Measurements from ENCODE around the gene RRP12. TPM values are rescaled to one million over a fixed set of nuclear protein-coding genes. Genes with fewer than 3 reads are reported as not detected.

The RRP12 gene
- total and polyA plus RNA-seq, 5 donors from 2014 or later, result 5.1 to 82.0 (median 7.6) TPM

GRCh38 chr10:97312897-97313296 is 88.2 kb downstream of the RRP12 start:
- Mint-ChIP-seq H3K27me3 (no peaks in the 10 kb centered on the region), H3K36me3 (no peaks in the 10 kb centered on the region), H3K4me1 (peaks cover 0 to 4% (median under 1%) of the 10 kb centered on the region in 4 donors), H3K27ac (no peak overlapping the region), H3K9me3 (no peaks in the 10 kb centered on the region), H3K4me3 (no peak overlapping the region)
- H3K4me1 ChIP-seq (ENCODE audit: control insufficient read depth, insufficient read depth, low read length, poor library complexity, severe bottlenecking), result no peaks in the 10 kb centered on the region
- ATAC-seq (ENCODE audit: low read depth in 2 of 2) (no peak), DNase-seq (no peak)
- H3K9me3 ChIP-seq (ENCODE audit: control insufficient read depth in 2 of 2, low read length in 2 of 2), result no peaks in the 10 kb centered on the region
- H3K27me3 ChIP-seq (ENCODE audit: control insufficient read depth, insufficient read depth, low read length), result no peaks in the 10 kb centered on the region
- H3K4me3 ChIP-seq (ENCODE audit: low read depth, low read length), result no peak overlapping the region
- H3K36me3 ChIP-seq (ENCODE audit: control insufficient read depth, insufficient read depth, low read length), result no peaks in the 10 kb centered on the region
- no peak overlapping the region for H3K27ac ChIP-seq (ENCODE audit: insufficient read depth, low read length, poor library complexity, severe bottlenecking)

GRCh38 chr10:97311111-97311626 is 90.0 kb downstream of the RRP12 start:
- no peak overlapping the region for H3K27ac Mint-ChIP-seq

GRCh38 chr10:97307866-97308780 is 93.0 kb downstream of the RRP12 start:
- no peaks in the 10 kb centered on the region for H3K4me1 Mint-ChIP-seq
- no peak for ATAC-seq (ENCODE audit: low read depth in 2 of 2)
- Histone ChIP-seq H3K4me1 (ENCODE audit: control insufficient read depth, insufficient read depth, low read length, poor library complexity, severe bottlenecking) (no peaks in the 10 kb centered on the region), H3K4me3 (ENCODE audit: low read depth, low read length) (no peak overlapping the region), H3K36me3 (ENCODE audit: control insufficient read depth, insufficient read depth, low read length) (no peaks in the 10 kb centered on the region), H3K27me3 (ENCODE audit: control insufficient read depth, insufficient read depth, low read length) (no peaks in the 10 kb centered on the region), H3K9me3 (ENCODE audit: control insufficient read depth in 2 of 2, low read length in 2 of 2) (no peaks in the 10 kb centered on the region), H3K27ac (ENCODE audit: insufficient read depth, low read length, poor library complexity, severe bottlenecking) (no peak overlapping the region)
- H3K9me3 Mint-ChIP-seq, result no peaks in the 10 kb centered on the region
- no peak for DNase-seq
- peak overlapping the region in 1 of 4 donors; percentile 18 for H3K4me3 Mint-ChIP-seq
- peak overlapping the region in 1 of 3 donors; percentile 81 for H3K27ac Mint-ChIP-seq
- no peaks in the 10 kb centered on the region for H3K36me3 Mint-ChIP-seq
- no peaks in the 10 kb centered on the region for H3K27me3 Mint-ChIP-seq

More at GRCh38 chr10:97311111-97311626, 90.0 kb downstream of the RRP12 start:
- no peak for DNase-seq
- Mint-ChIP-seq H3K9me3 (no peaks in the 10 kb centered on the region), H3K36me3 (no peaks in the 10 kb centered on the region), H3K4me3 (no peak overlapping the region), H3K27me3 (no peaks in the 10 kb centered on the region), H3K4me1 (no peaks in the 10 kb centered on the region)
- no peaks in the 10 kb centered on the region for H3K9me3 ChIP-seq (ENCODE audit: control insufficient read depth in 2 of 2, low read length in 2 of 2)
- H3K36me3 ChIP-seq (ENCODE audit: control insufficient read depth, insufficient read depth, low read length), result no peaks in the 10 kb centered on the region
- no peak overlapping the region for H3K27ac ChIP-seq (ENCODE audit: insufficient read depth, low read length, poor library complexity, severe bottlenecking)
- no peak for ATAC-seq (ENCODE audit: low read depth in 2 of 2)
- no peaks in the 10 kb centered on the region for H3K27me3 ChIP-seq (ENCODE audit: control insufficient read depth, insufficient read depth, low read length)
- no peak overlapping the region for H3K4me3 ChIP-seq (ENCODE audit: low read depth, low read length)
- H3K4me1 ChIP-seq (ENCODE audit: control insufficient read depth, insufficient read depth, low read length, poor library complexity, severe bottlenecking), result no peaks in the 10 kb centered on the region

DNA sequence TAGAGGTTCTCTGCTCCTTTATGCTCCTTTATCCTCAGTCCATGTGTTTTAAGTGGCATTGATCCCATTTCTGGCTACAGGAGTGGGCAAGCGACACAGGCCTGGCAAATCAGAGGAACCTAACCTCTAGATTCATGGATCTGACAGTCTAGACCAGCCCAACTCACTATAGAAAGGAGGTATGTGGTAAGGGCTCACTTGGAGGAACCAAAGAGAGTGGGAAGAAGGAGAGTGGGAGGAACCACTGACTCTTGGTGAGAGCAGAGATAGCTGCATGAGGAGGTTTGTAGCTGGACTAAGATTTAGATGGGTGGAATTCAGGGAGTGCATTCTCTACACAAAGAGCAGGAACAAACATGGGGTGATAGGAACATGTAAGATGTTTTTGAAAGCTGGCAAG is 93.7 kb downstream of the RRP12 start:
- Mint-ChIP-seq H3K4me3 (peak overlapping the region in 1 of 4 donors; percentile 56), H3K27ac (peak overlapping the region in 1 of 3 donors; percentile 81), H3K36me3 (no peaks in the 10 kb centered on the region), H3K9me3 (no peaks in the 10 kb centered on the region), H3K27me3 (no peaks in the 10 kb centered on the region), H3K4me1 (no peaks in the 10 kb centered on the region)
- no peaks in the 10 kb centered on the region for H3K36me3 ChIP-seq (ENCODE audit: control insufficient read depth, insufficient read depth, low read length)
- no peak for DNase-seq
- no peaks in the 10 kb centered on the region for H3K4me1 ChIP-seq (ENCODE audit: control insufficient read depth, insufficient read depth, low read length, poor library complexity, severe bottlenecking)
- no peak for ATAC-seq (ENCODE audit: low read depth in 2 of 2)
- no peak overlapping the region for H3K27ac ChIP-seq (ENCODE audit: insufficient read depth, low read length, poor library complexity, severe bottlenecking)
- no peaks in the 10 kb centered on the region for H3K9me3 ChIP-seq (ENCODE audit: control insufficient read depth in 2 of 2, low read length in 2 of 2)
- no peak overlapping the region for H3K4me3 ChIP-seq (ENCODE audit: low read depth, low read length)
- H3K27me3 ChIP-seq (ENCODE audit: control insufficient read depth, insufficient read depth, low read length), result no peaks in the 10 kb centered on the region

Other genes starting within 250 kb of the RRP12 start
- gene SLIT1, start 215.4 kb downstream of the RRP12 start, total RNA-seq, result 0.32 TPM
- gene SLIT1, start 215.4 kb downstream of the RRP12 start, polyA plus RNA-seq, result not detected
- gene ARHGAP19, start 108.7 kb downstream of the RRP12 start, total RNA-seq, result 12.9 TPM
- gene ARHGAP19, start 108.7 kb downstream of the RRP12 start, polyA plus RNA-seq, result 10 to 100 TPM in 1 of 4 donors, 1 to 10 TPM in 3; 4.4 to 11.1 (median 6.8) TPM
- 28.2 TPM for gene FRAT1, start 82.1 kb downstream of the RRP12 start, total RNA-seq
- gene FRAT1, start 82.1 kb downstream of the RRP12 start, polyA plus RNA-seq, result 1 to 10 TPM; 5.6 to 8.9 (median 6.4) TPM
- gene FRAT2, start 66.6 kb downstream of the RRP12 start, total RNA-seq, result 28.0 TPM
- gene FRAT2, start 66.6 kb downstream of the RRP12 start, polyA plus RNA-seq, result 10 to 100 TPM in 3 of 4 donors, 1 to 10 TPM in 1; 8.8 to 17.2 (median 10.9) TPM
- 98.8 TPM for gene PGAM1, start 24.9 kb upstream of the RRP12 start, total RNA-seq
- gene PGAM1, start 24.9 kb upstream of the RRP12 start, polyA plus RNA-seq, result 100 to 1,000 TPM; 253 to 375 (median 298) TPM
- gene EXOSC1, start 44.7 kb upstream of the RRP12 start, total RNA-seq, result 42.2 TPM
- 100 to 1,000 TPM in 2 of 4 donors, 10 to 100 TPM in 2; 97.5 to 105 (median 101) TPM for gene EXOSC1, start 44.7 kb upstream of the RRP12 start, polyA plus RNA-seq
- gene ZDHHC16, start 44.8 kb upstream of the RRP12 start, total RNA-seq, result 17.1 TPM
- 10 to 100 TPM; 25.3 to 36.4 (median 28.5) TPM for gene ZDHHC16, start 44.8 kb upstream of the RRP12 start, polyA plus RNA-seq
- 59.6 TPM for gene MMS19, start 97.1 kb upstream of the RRP12 start, total RNA-seq
- 10 to 100 TPM; 26.7 to 44.5 (median 34.8) TPM for gene MMS19, start 97.1 kb upstream of the RRP12 start, polyA plus RNA-seq
- gene UBTD1, start 97.6 kb upstream of the RRP12 start, total RNA-seq, result 1.4 TPM
- 1 to 10 TPM in 3 of 4 donors, under 1 TPM in 1; 0.22 to 2.2 (median 2.0) TPM for gene UBTD1, start 97.6 kb upstream of the RRP12 start, polyA plus RNA-seq
- gene ANKRD2, start 171.4 kb upstream of the RRP12 start, total RNA-seq, result not detected
- not detected for gene ANKRD2, start 171.4 kb upstream of the RRP12 start, polyA plus RNA-seq
- not detected for gene HOGA1, start 183.0 kb upstream of the RRP12 start, total RNA-seq
- gene HOGA1, start 183.0 kb upstream of the RRP12 start, polyA plus RNA-seq, result not detected
- gene C10orf62, start 188.4 kb upstream of the RRP12 start, total RNA-seq, result not detected
- not detected for gene C10orf62, start 188.4 kb upstream of the RRP12 start, polyA plus RNA-seq
- gene MORN4, start 232.2 kb upstream of the RRP12 start, total RNA-seq, result 0.44 TPM
- 1 to 10 TPM; 1.5 to 3.1 (median 2.2) TPM for gene MORN4, start 232.2 kb upstream of the RRP12 start, polyA plus RNA-seq
- gene PI4K2A, start 239.3 kb upstream of the RRP12 start, total RNA-seq, result 28.3 TPM
- gene PI4K2A, start 239.3 kb upstream of the RRP12 start, polyA plus RNA-seq, result 10 to 100 TPM in 2 of 4 donors, 1 to 10 TPM in 2; 7.9 to 11.7 (median 9.7) TPM

Data from CD4-positive, CD25-positive, alpha-beta regulatory T cell (primary cell).